ENCODE results near the gene RANBP1. TPM values are rescaled to one million over a fixed set of nuclear protein-coding genes. Genes with fewer than 3 reads are reported as not detected.

RANBP1 gene
- total RNA-seq, 1 donor from 2014 or later: 142 TPM

- no peak overlapping the region for H3K27ac Mint-ChIP-seq (ENCODE audit: unreplicated experiment)
- H3K36me3 Mint-ChIP-seq (ENCODE audit: low read depth, unreplicated experiment): peaks cover 7% of the 10 kb centered on the region
- H3K4me3 Mint-ChIP-seq (ENCODE audit: unreplicated experiment): no peak overlapping the region
- no peak for TF ChIP-seq CTCF (IDR thresholded peaks at IDR 0.05; ENCODE audit: unreplicated experiment)
- H3K27me3 Mint-ChIP-seq (ENCODE audit: unreplicated experiment): peaks cover 4% of the 10 kb centered on the region
- H3K4me1 Mint-ChIP-seq (ENCODE audit: unreplicated experiment): peaks cover 7% of the 10 kb centered on the region
- DNase-seq (ENCODE audit: low spot score): no peak
- no peaks in the 10 kb centered on the region for H3K9me3 Mint-ChIP-seq (ENCODE audit: unreplicated experiment)
These were observed 23.0 kb downstream of the RANBP1 start for GRCh38 chr22:20138868-20139267.

DNA sequence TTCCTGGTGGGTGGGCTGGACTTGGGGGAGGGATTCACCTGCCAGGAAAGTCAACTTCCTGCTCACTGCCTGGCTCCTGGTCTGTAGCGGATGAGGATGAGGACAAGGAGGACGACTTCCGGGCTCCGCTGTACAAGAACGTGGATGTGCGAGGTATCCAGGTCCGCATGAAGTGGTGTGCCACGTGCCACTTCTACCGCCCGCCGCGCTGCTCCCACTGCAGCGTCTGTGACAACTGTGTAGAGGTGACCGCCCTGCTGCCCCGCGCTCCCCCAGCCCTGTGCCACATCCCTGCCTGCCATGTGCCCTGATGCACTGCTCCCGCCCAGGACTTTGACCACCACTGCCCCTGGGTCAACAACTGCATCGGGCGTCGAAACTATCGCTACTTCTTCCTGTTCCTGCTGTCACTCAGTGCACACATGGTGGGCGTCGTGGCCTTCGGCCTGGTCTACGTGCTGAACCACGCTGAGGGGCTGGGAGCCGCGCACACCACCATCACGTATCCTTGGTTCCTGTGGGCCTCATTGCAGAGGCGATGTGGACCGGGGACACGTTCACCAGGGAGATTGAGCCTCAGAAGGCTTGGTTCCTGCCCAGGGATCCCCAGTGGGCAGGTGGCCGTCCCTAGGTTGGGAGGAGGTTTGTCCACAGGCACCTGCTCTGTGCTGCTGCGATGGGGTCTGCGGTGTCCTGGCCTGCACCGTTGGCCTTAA, 23.6 kb downstream of the RANBP1 start:
- DNase-seq (ENCODE audit: low spot score): no peak
- Mint-ChIP-seq H3K9me3 (ENCODE audit: unreplicated experiment) (no peaks in the 10 kb centered on the region), H3K27ac (ENCODE audit: unreplicated experiment) (no peak overlapping the region), H3K4me3 (ENCODE audit: unreplicated experiment) (peak overlapping the region; percentile 59), H3K27me3 (ENCODE audit: unreplicated experiment) (peaks cover 4% of the 10 kb centered on the region), H3K4me1 (ENCODE audit: unreplicated experiment) (peaks cover 7% of the 10 kb centered on the region), H3K36me3 (ENCODE audit: low read depth, unreplicated experiment) (peaks cover 7% of the 10 kb centered on the region)
- TF ChIP-seq CTCF (IDR thresholded peaks at IDR 0.05; ENCODE audit: unreplicated experiment): no peak

DNA sequence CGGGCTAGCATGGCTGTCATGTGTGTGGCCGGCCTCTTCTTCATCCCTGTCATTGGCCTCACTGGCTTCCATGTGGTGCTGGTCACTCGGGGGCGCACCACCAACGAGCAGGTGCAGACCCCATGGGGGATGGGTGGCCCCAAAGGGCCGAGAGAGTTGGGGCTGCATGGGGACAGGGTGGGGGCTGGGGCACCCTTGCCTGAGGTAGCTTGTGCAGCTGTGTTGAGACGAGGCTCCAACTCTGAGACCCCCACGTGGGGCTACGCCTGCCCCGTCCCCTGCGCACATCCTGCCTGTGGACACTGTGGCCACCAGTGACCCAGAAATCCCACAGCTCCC, 24.2 kb downstream of the RANBP1 start:
- H3K36me3 Mint-ChIP-seq (ENCODE audit: low read depth, unreplicated experiment): peaks cover 7% of the 10 kb centered on the region
- H3K9me3 Mint-ChIP-seq (ENCODE audit: unreplicated experiment): no peaks in the 10 kb centered on the region
- H3K27ac Mint-ChIP-seq (ENCODE audit: unreplicated experiment): no peak overlapping the region
- no peak for DNase-seq (ENCODE audit: low spot score)
- H3K4me3 Mint-ChIP-seq (ENCODE audit: unreplicated experiment): no peak overlapping the region
- TF ChIP-seq CTCF (IDR thresholded peaks at IDR 0.05; ENCODE audit: unreplicated experiment): no peak
- H3K4me1 Mint-ChIP-seq (ENCODE audit: unreplicated experiment): peaks cover 7% of the 10 kb centered on the region
- peaks cover 4% of the 10 kb centered on the region for H3K27me3 Mint-ChIP-seq (ENCODE audit: unreplicated experiment)

DNA sequence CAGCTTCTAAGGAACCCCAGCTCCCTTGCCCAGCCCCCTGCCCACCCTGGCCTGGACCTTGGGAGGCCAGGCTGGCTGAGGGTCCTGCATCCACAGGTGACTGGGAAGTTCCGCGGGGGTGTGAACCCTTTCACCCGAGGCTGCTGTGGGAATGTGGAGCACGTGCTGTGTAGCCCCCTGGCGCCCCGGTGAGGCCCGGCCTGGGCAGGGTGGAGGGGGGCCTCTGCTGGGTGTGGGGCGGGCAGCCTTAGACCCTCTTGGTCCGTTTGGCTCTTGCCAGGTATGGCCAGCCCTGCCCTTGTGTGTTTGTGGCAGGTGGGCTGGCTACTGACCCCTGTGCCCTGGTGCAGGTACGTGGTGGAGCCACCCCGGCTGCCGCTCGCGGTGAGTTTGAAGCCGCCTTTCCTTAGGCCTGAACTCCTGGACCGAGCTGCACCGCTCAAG, 24.6 kb downstream of the RANBP1 start:
- H3K27ac Mint-ChIP-seq (ENCODE audit: unreplicated experiment): no peak overlapping the region
- DNase-seq (ENCODE audit: low spot score): no peak
- H3K36me3 Mint-ChIP-seq (ENCODE audit: low read depth, unreplicated experiment): peaks cover 7% of the 10 kb centered on the region
- peaks cover 4% of the 10 kb centered on the region for H3K27me3 Mint-ChIP-seq (ENCODE audit: unreplicated experiment)
- H3K4me1 Mint-ChIP-seq (ENCODE audit: unreplicated experiment): peaks cover 7% of the 10 kb centered on the region
- no peak for TF ChIP-seq CTCF (IDR thresholded peaks at IDR 0.05; ENCODE audit: unreplicated experiment)
- no peak overlapping the region for H3K4me3 Mint-ChIP-seq (ENCODE audit: unreplicated experiment)
- no peaks in the 10 kb centered on the region for H3K9me3 Mint-ChIP-seq (ENCODE audit: unreplicated experiment)

GRCh38 chr22:20141186-20142077, 25.5 kb downstream of the RANBP1 start:
- TF ChIP-seq CTCF (IDR thresholded peaks at IDR 0.05; ENCODE audit: unreplicated experiment): no peak
- H3K4me1 Mint-ChIP-seq (ENCODE audit: unreplicated experiment): peaks cover 7% of the 10 kb centered on the region
- DNase-seq (ENCODE audit: low spot score): no peak
- no peak overlapping the region for H3K27ac Mint-ChIP-seq (ENCODE audit: unreplicated experiment)
- H3K4me3 Mint-ChIP-seq (ENCODE audit: unreplicated experiment): no peak overlapping the region
- H3K27me3 Mint-ChIP-seq (ENCODE audit: unreplicated experiment): peaks cover 3% of the 10 kb centered on the region
- peaks cover 7% of the 10 kb centered on the region for H3K36me3 Mint-ChIP-seq (ENCODE audit: low read depth, unreplicated experiment)
- no peaks in the 10 kb centered on the region for H3K9me3 Mint-ChIP-seq (ENCODE audit: unreplicated experiment)

Measured in endothelial cell (in vitro differentiated cells).